Hematopoietic multipotent progenitor cell treated with erythropoietin and hydrocortisone succinate and interleukin-3 and kit ligand, for 4 days (in vitro differentiated cells): ENCODE measurements around the gene SEMA6D.

ENCODE experiments used
- DNase-seq: peaks from one replicate; pipeline ENCODE4 v3.0.0-alpha.2; 2015

SEMA6D gene

DNA sequence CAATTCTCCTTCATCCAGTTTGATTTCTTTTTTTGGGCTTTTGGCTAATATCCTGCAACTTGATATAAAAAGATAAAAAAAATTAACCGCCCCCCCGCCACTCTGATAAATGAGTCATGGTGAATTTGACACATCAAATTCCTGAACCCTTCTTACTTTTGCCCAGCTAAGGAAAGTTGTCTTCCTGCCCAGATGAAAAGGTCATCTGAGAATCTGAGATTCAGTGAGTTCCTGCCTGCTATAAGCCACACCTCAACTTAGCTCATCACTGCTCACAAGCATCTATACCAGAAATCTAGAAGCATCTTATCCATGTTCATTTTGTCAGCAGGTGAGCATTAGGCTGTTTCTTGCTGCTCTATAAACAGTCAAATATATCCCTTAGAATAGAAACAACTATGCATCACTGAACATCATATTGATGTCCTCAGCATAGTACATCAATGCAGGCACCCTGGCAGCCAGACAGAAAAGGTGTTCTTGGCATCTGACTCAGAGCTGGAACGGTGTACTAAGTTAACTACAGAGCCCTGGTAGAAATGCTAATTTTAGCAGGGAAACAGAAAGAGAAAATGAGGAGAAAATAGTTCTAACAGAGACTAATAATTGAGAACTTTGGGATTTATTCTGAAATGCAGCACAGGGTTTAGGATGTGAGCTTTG is 77.1 kb downstream of the SEMA6D start:
- DNase-seq: no peak

GRCh38 chr15:47795864-47796263 is 78.6 kb downstream of the SEMA6D start:
- DNase-seq: no peak

GRCh38 chr15:47796339-47796738 is 79.0 kb downstream of the SEMA6D start:
- no peak for DNase-seq

DNA sequence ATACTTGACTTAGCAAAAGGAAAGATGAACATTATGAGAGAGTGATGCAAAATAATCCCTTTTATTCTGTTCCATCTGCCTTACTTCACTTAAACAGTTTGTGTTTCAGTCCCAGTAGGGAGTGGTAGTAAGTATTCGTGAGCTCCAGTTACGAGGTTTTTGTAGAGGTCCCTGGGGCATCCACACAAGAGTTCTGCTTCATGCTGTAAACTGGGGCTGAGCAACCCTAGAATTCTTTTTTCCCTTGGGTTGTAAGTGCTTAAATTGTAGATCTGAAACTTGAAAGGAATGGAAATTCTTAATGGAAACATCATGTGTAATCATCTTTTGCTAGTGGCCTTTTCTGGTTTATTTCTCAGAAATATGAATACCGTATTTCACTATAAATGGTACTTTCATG is 79.5 kb downstream of the SEMA6D start:
- DNase-seq: no peak

DNA sequence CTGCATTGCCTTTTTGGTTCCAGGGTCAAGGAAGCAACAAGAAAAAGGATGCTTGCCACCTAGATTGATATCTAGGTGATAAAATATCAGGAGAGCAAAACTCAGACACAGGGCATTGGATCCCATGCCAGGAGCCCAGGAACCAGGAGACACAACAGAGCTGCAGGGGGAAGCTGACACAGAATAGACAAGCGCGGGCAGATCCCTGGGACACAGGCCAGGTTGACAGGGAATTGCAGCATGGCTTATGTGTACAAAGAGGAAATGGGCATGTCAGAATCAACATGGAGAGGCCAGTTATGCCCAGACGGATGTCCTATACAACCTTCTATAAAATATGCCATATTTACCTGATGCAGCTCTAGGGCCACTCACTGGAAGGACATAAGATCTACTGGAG is 84.2 kb downstream of the SEMA6D start:
- no peak for DNase-seq

DNA sequence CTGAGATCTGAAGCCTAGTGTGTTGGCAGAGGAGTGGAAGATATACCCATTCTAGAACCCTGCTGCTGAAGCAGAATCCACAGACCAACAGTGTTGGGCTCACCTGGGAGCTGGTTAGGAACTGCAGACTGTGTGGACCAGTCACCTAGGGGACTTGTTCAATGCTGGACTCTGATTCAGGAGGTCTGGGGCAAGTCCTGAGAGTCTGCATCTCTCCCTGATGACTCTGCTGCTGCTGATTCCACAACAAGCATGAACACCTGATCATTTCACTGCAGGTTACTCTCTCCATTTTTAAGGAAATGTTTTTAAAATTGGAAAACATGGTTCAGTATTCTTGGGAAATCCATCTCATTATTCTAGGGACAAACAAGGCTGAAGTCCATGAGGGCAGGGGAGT is 84.9 kb downstream of the SEMA6D start:
- DNase-seq: no peak

- DNase-seq: no peak
These were observed 86.5 kb downstream of the SEMA6D start for GRCh38 chr15:47803767-47804166.

DNA sequence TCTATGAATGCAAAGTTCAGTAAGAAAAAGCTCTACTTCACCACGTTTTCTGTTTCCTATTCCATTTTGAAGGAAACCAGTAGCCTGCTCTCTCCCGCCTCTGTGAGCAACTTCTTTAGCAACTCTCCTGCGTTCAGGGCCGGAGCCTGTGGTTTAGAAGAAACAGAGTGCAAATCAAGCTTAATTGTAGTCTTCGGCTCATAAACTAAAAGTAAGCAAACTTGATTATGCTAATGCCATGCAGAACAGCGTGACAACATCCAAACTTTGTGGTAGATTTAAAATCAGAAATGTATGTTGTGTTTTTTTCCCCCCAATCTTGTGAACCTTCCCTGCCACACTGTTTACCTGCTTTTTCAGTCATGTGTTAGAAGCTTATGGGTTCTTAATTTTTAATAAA is 87.4 kb downstream of the SEMA6D start:
- DNase-seq: no peak

GRCh38 chr15:47806008-47806407 is 88.7 kb downstream of the SEMA6D start:
- DNase-seq: no peak

DNA sequence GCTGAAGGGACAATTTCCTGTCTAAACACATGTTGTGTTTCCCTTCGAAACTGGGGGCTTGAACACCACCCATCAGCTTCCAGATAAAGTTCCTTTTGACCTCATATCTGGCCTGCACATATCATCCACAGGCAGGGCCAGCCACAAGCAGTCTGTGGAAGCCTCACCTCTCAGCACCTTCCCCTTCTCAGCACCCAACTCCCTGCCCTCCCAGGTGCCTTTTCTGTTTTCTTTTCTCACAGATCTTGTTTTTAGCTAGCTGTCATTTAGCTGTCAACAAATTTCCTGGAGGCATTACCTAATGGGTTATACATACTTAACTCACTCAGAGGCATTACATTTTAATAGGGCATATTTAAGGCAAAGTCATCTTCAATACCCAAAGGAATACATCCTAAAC is 93.9 kb downstream of the SEMA6D start:
- no peak for DNase-seq

DNA sequence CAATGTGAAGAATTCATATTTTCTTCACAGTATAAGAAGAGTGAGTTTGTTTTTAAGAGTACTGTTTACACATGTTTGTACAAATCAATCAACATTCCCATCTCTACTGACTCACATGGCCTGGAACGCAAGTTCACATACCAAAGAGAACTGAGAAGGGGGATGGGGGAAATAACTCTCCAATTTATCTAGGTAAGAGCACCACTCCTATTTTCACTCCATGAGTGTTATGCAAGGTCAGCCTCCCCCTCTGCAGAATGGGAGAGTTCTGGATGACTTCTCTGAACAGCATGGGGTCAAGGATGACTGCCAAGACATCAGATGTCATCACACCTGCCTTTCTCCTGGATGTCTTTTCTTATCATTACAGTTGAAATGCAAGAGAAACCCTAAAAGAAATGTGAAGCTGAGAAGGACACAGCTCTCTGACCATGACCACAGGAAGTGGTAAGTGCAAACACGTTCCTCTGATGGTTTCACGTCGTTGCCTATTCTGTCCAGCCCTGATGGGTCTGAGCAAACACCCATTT is 95.2 kb downstream of the SEMA6D start:
- peak; percentile 15 for DNase-seq

GRCh38 chr15:47813748-47814384 is 96.6 kb downstream of the SEMA6D start:
- DNase-seq: peak; percentile 36

DNA sequence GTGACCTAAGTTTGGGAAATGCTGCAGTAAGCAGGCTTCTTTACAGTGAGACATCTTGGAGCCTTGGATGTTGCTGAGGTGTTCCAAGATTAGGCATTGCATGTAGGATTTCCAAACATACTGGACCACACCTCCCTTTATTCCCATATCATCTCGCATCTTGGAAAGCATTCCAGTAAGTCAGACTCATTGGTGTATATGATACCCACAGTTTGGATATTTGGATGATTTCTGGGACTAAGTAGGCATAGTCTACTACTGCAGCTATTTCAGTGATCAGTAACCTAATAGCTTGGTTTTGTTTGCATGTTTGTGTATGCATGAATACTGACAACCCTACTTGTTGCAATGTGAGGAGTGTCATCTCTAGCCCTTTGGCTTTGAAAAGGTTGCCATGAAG is 97.3 kb downstream of the SEMA6D start:
- no peak for DNase-seq

DNA sequence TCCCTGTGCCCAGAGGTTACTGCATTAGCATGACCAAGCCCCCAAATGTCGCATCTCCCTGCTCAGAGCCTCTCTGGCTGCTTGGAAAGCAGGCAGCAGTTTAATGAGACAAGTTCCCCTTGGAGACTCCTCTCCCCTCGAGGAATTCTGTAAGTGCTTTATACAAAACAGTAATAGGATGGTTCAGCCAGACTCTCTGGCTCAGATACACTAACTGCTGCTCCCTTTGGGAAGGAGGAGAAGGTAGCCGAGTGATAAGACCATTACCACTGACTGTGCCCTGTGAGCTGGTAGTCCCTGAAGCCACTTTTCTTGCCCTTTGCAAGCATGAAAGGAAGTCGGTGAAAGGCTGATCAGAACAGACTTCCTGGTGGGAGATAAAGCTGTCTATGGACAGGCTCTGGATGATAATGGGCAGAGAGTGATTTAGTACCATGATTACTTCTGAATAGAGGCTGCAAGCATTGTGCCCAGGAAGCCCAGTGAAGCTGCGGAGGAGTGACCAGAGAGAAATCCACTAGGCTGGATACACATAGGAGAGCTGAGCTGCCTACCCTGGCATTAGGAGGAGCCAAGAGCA is 100.8 kb downstream of the SEMA6D start:
- no peak for DNase-seq

GRCh38 chr15:47819158-47819557 is 101.9 kb downstream of the SEMA6D start:
- no peak for DNase-seq

GRCh38 chr15:47820057-47820746 is 102.9 kb downstream of the SEMA6D start:
- DNase-seq: no peak

- no peak for DNase-seq
These were observed 103.5 kb downstream of the SEMA6D start for GRCh38 chr15:47820747-47821319.

GRCh38 chr15:47822048-47822447 is 104.7 kb downstream of the SEMA6D start:
- no peak for DNase-seq
